ENCODE measurements around the gene THUMPD1.
"Not testable (repeated sequence)": the region's sequence is repeated elsewhere in the genome, so short reads cannot be mapped to it uniquely, and the experiment has no call there.

Gene THUMPD1

GRCh38 chr16:20760346-20760745, 18.7 kb upstream of the THUMPD1 start:
- Histone ChIP-seq H2BK5ac (ENCODE audit: low read length) (no peak overlapping the region), H3K4me3 (ENCODE audit: low read length in 2 of 2) (no peak overlapping the region), H3K9me3 (replicated peaks in 1 of 2; ENCODE audit: control insufficient read depth in 2 of 2, insufficient read depth in 1 of 2, low read depth in 1 of 2, low read length in 2 of 2) (peaks cover 1 to 13% of the 10 kb centered on the region in 2 donors), H3K79me1 (ENCODE audit: low read depth, low read length) (peaks cover 2% of the 10 kb centered on the region), H3K4me2 (ENCODE audit: insufficient read depth, low read length, poor library complexity, severe bottlenecking) (no peak overlapping the region), H2AFZ (ENCODE audit: low read length) (no peak overlapping the region), H2AK5ac (ENCODE audit: low read depth, low read length) (no peak overlapping the region), H3K4me1 (ENCODE audit: control insufficient read depth in 2 of 2, insufficient read depth in 1 of 2, low read depth in 1 of 2, low read length in 2 of 2) (peaks cover 0 to 1% of the 10 kb centered on the region in 2 donors), H3K36me3 (replicated peaks in 1 of 2; ENCODE audit: control insufficient read depth in 2 of 2, insufficient read depth in 2 of 2, low read length in 2 of 2) (no peaks in the 10 kb centered on the region), H3K27me3 (ENCODE audit: control insufficient read depth in 3 of 3, insufficient read depth in 3 of 3, low read depth in 1 of 3, low read length in 3 of 3) (no peaks in the 10 kb centered on the region), H2BK15ac (ENCODE audit: low read length) (no peak overlapping the region), H3K9ac (ENCODE audit: low read depth, low read length, poor library complexity) (no peak overlapping the region), H3K4ac (ENCODE audit: low read length) (no peak overlapping the region), H3K27ac (replicated peaks; ENCODE audit: low read length) (no peak overlapping the region), H4K91ac (ENCODE audit: low read depth, low read length, poor library complexity) (no peak overlapping the region), H2BK12ac (ENCODE audit: low read length) (no peak overlapping the region), H3K14ac (ENCODE audit: low read length) (no peak overlapping the region), H3K23ac (ENCODE audit: low read depth, low read length, poor library complexity) (no peak overlapping the region), H3K18ac (ENCODE audit: low read length) (no peak overlapping the region), H2BK120ac (ENCODE audit: low read depth, low read length) (no peak overlapping the region), H4K8ac (ENCODE audit: low read depth, low read length) (no peak overlapping the region)
- DNase-seq (ENCODE audit: low spot score): no peak
- WGBS, 2 donors (ENCODE audit: extremely low coverage in 2 of 2, insufficient read length in 2 of 2, insufficient replicate concordance in 1 of 2): no CpG with 5 or more reads among the region's 2 CpGs

DNA sequence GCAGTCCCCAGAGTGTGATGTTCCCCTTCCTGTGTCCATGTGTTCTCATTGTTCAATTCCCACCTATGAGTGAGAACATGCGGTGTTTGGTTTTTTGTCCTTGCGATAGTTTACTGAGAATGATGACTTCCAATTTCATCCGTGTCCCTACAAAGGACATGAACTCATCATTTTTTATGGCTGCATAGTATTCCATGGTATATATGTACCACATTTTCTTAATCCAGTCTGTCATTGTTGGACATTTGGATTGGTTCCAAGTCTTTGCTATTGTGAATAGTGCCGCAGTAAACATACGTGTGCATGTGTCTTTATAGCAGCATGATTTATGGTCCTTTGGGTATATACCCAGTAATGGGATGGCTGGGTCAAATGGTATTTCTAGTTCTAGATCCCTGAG, 14.2 kb upstream of the THUMPD1 start:
- H3K9me3 ChIP-seq (replicated peaks in 1 of 2; ENCODE audit: control insufficient read depth in 2 of 2, insufficient read depth in 1 of 2, low read depth in 1 of 2, low read length in 2 of 2); H3K36me3 ChIP-seq (replicated peaks in 1 of 2; ENCODE audit: control insufficient read depth in 2 of 2, insufficient read depth in 2 of 2, low read length in 2 of 2); H3K27ac ChIP-seq (replicated peaks; ENCODE audit: low read length); H3K27me3 ChIP-seq (ENCODE audit: control insufficient read depth in 3 of 3, insufficient read depth in 3 of 3, low read depth in 1 of 3, low read length in 3 of 3); H2BK5ac ChIP-seq (ENCODE audit: low read length); DNase-seq (ENCODE audit: low spot score); H2AFZ ChIP-seq (ENCODE audit: low read length); H2BK12ac ChIP-seq (ENCODE audit: low read length); H3K9ac ChIP-seq (ENCODE audit: low read depth, low read length, poor library complexity); H2BK120ac ChIP-seq (ENCODE audit: low read depth, low read length); H3K23ac ChIP-seq (ENCODE audit: low read depth, low read length, poor library complexity); H2AK5ac ChIP-seq (ENCODE audit: low read depth, low read length); H3K4ac ChIP-seq (ENCODE audit: low read length); H3K14ac ChIP-seq (ENCODE audit: low read length); H4K91ac ChIP-seq (ENCODE audit: low read depth, low read length, poor library complexity); H3K4me3 ChIP-seq (ENCODE audit: low read length in 2 of 2); H3K79me1 ChIP-seq (ENCODE audit: low read depth, low read length); H3K4me2 ChIP-seq (ENCODE audit: insufficient read depth, low read length, poor library complexity, severe bottlenecking); H2BK15ac ChIP-seq (ENCODE audit: low read length); H4K8ac ChIP-seq (ENCODE audit: low read depth, low read length); H3K4me1 ChIP-seq (ENCODE audit: control insufficient read depth in 2 of 2, insufficient read depth in 1 of 2, low read depth in 1 of 2, low read length in 2 of 2); H3K18ac ChIP-seq (ENCODE audit: low read length): not testable (repeated sequence)
- WGBS, 2 donors (ENCODE audit: extremely low coverage in 2 of 2, insufficient read length in 2 of 2, insufficient replicate concordance in 1 of 2): no CpG with 5 or more reads among the region's 5 CpGs

- no peaks in the 10 kb centered on the region for H3K4me1 ChIP-seq (ENCODE audit: control insufficient read depth in 2 of 2, insufficient read depth in 1 of 2, low read depth in 1 of 2, low read length in 2 of 2)
- no peak overlapping the region for H3K27ac ChIP-seq (replicated peaks; ENCODE audit: low read length)
- no peak overlapping the region for H3K14ac ChIP-seq (ENCODE audit: low read length)
- H3K4ac ChIP-seq (ENCODE audit: low read length): no peak overlapping the region
- no peak overlapping the region for H2BK15ac ChIP-seq (ENCODE audit: low read length)
- no peak overlapping the region for H3K4me3 ChIP-seq (ENCODE audit: low read length in 2 of 2)
- no peak overlapping the region for H3K18ac ChIP-seq (ENCODE audit: low read length)
- no peaks in the 10 kb centered on the region for H3K9me3 ChIP-seq (replicated peaks in 1 of 2; ENCODE audit: control insufficient read depth in 2 of 2, insufficient read depth in 1 of 2, low read depth in 1 of 2, low read length in 2 of 2)
- H3K23ac ChIP-seq (ENCODE audit: low read depth, low read length, poor library complexity): no peak overlapping the region
- no peaks in the 10 kb centered on the region for H3K79me1 ChIP-seq (ENCODE audit: low read depth, low read length)
- peaks cover 0 to 3% (median 0%) of the 10 kb centered on the region in 3 experiments for H3K27me3 ChIP-seq (ENCODE audit: control insufficient read depth in 3 of 3, insufficient read depth in 3 of 3, low read depth in 1 of 3, low read length in 3 of 3)
- no peak overlapping the region for H4K91ac ChIP-seq (ENCODE audit: low read depth, low read length, poor library complexity)
- no peak overlapping the region for H2BK12ac ChIP-seq (ENCODE audit: low read length)
- H3K4me2 ChIP-seq (ENCODE audit: insufficient read depth, low read length, poor library complexity, severe bottlenecking): no peak overlapping the region
- no peak overlapping the region for H2BK120ac ChIP-seq (ENCODE audit: low read depth, low read length)
- H3K9ac ChIP-seq (ENCODE audit: low read depth, low read length, poor library complexity): no peak overlapping the region
- H2AFZ ChIP-seq (ENCODE audit: low read length): no peak overlapping the region
- no peaks in the 10 kb centered on the region for H3K36me3 ChIP-seq (replicated peaks in 1 of 2; ENCODE audit: control insufficient read depth in 2 of 2, insufficient read depth in 2 of 2, low read length in 2 of 2)
- no peak overlapping the region for H4K8ac ChIP-seq (ENCODE audit: low read depth, low read length)
- H2BK5ac ChIP-seq (ENCODE audit: low read length): no peak overlapping the region
- no peak for DNase-seq (ENCODE audit: low spot score)
- WGBS, 2 donors (ENCODE audit: extremely low coverage in 2 of 2, insufficient read length in 2 of 2, insufficient replicate concordance in 1 of 2): no CpG with 5 or more reads among the region's 1 CpG
- H2AK5ac ChIP-seq (ENCODE audit: low read depth, low read length): no peak overlapping the region
Measured at GRCh38 chr16:20755238-20755637, 13.6 kb upstream of the THUMPD1 start.

DNA sequence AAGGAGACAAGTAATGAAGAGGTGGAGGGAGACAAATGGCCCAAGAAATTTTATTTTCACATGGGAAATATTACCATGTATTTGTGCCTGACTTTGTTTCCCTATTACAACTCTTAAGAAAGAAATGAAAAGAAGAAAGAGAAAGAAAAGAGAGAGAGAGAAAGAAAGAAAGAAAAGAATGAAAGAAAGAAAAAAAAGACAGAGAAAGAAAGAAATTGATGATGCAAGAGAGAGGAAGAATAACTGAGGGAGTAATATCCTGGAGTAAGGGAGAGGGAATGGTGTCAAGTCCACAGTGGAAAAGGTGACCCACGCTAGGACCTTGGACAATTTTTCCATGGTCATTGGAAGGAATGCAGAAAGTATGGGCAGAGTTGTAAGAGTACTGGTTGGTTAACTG, 12.1 kb upstream of the THUMPD1 start:
- Histone ChIP-seq H3K27me3 (ENCODE audit: control insufficient read depth in 3 of 3, insufficient read depth in 3 of 3, low read depth in 1 of 3, low read length in 3 of 3) (peaks cover 0 to 3% (median 0%) of the 10 kb centered on the region in 3 experiments), H3K14ac (ENCODE audit: low read length) (no peak overlapping the region), H3K18ac (ENCODE audit: low read length) (no peak overlapping the region), H3K4me1 (ENCODE audit: control insufficient read depth in 2 of 2, insufficient read depth in 1 of 2, low read depth in 1 of 2, low read length in 2 of 2) (no peaks in the 10 kb centered on the region), H4K8ac (ENCODE audit: low read depth, low read length) (no peak overlapping the region), H2BK12ac (ENCODE audit: low read length) (no peak overlapping the region), H2AK5ac (ENCODE audit: low read depth, low read length) (no peak overlapping the region), H3K23ac (ENCODE audit: low read depth, low read length, poor library complexity) (no peak overlapping the region), H3K36me3 (replicated peaks in 1 of 2; ENCODE audit: control insufficient read depth in 2 of 2, insufficient read depth in 2 of 2, low read length in 2 of 2) (no peaks in the 10 kb centered on the region), H3K9me3 (replicated peaks in 1 of 2; ENCODE audit: control insufficient read depth in 2 of 2, insufficient read depth in 1 of 2, low read depth in 1 of 2, low read length in 2 of 2) (no peaks in the 10 kb centered on the region), H2AFZ (ENCODE audit: low read length) (no peak overlapping the region), H2BK5ac (ENCODE audit: low read length) (no peak overlapping the region), H2BK15ac (ENCODE audit: low read length) (no peak overlapping the region), H3K79me1 (ENCODE audit: low read depth, low read length) (no peaks in the 10 kb centered on the region), H3K4me2 (ENCODE audit: insufficient read depth, low read length, poor library complexity, severe bottlenecking) (no peak overlapping the region), H4K91ac (ENCODE audit: low read depth, low read length, poor library complexity) (no peak overlapping the region), H3K4me3 (ENCODE audit: low read length in 2 of 2) (no peak overlapping the region), H3K9ac (ENCODE audit: low read depth, low read length, poor library complexity) (no peak overlapping the region), H3K27ac (replicated peaks; ENCODE audit: low read length) (no peak overlapping the region), H2BK120ac (ENCODE audit: low read depth, low read length) (no peak overlapping the region), H3K4ac (ENCODE audit: low read length) (no peak overlapping the region)
- DNase-seq (ENCODE audit: low spot score): no peak
- WGBS, 2 donors (ENCODE audit: extremely low coverage in 2 of 2, insufficient read length in 2 of 2, insufficient replicate concordance in 1 of 2): no CpG with 5 or more reads among the region's 1 CpG
